Sigmoid colon (tissue), 4 donors: ENCODE measurements around the gene KIAA0040.

ENCODE experiments used
- POLR2A ChIP-seq, 2 donors: fragments of 450-650 bp; IDR thresholded peaks; one replicate each; pipeline ENCODE4 v1.6.1; 2016; ENCODE audit warnings: antibody characterized with exemption in 2 of 2, mild to moderate bottlenecking in 2 of 2, moderate library complexity in 2 of 2
- POLR2AphosphoS5 ChIP-seq, 4 donors: sonication (generic); formaldehyde crosslinking; IDR thresholded peaks; one replicate each; pipeline ENCODE4 v1.6.1; 2017; ENCODE audit warnings: antibody characterized with exemption in 4 of 4
- TF ChIP-seq, protein P1 (sequence below), 4 experiments: fragments of 450-650 bp in 3 of 4; fragments of 200-600 bp in 1 of 4; IDR thresholded peaks; one replicate each; pipeline ENCODE4 v1.5.1; 2016 to 2019; ENCODE audit warnings: antibody characterized with exemption in 4 of 4, mild to moderate bottlenecking in 3 of 4, moderate library complexity in 2 of 4

DNA sequence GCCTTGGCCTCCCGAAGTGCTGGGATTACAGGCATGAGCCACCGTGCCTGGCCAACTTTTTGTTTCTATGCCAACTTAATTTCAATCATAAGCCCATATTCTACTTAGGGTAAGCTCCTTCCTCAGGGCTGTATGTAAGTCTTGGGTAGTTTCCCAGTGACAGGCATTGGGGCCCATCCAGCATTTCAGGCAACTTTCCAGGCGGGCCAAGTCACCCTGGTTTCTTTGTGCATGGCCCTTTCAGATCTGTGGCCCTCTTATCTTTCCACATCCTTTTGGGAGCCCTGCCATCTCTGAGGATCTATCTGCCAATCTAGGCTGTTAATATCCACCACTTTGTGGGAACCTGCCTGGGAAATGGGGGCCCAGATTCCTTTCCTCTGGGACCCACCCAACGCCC lies 66.2 kb downstream of the KIAA0040 start:
- TF ChIP-seq, protein P1, sequence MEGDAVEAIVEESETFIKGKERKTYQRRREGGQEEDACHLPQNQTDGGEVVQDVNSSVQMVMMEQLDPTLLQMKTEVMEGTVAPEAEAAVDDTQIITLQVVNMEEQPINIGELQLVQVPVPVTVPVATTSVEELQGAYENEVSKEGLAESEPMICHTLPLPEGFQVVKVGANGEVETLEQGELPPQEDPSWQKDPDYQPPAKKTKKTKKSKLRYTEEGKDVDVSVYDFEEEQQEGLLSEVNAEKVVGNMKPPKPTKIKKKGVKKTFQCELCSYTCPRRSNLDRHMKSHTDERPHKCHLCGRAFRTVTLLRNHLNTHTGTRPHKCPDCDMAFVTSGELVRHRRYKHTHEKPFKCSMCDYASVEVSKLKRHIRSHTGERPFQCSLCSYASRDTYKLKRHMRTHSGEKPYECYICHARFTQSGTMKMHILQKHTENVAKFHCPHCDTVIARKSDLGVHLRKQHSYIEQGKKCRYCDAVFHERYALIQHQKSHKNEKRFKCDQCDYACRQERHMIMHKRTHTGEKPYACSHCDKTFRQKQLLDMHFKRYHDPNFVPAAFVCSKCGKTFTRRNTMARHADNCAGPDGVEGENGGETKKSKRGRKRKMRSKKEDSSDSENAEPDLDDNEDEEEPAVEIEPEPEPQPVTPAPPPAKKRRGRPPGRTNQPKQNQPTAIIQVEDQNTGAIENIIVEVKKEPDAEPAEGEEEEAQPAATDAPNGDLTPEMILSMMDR (IDR thresholded peaks at IDR 0.05): no peak
- TF ChIP-seq POLR2A (IDR thresholded peaks at IDR 0.05): no peak
- TF ChIP-seq POLR2AphosphoS5 (IDR thresholded peaks at IDR 0.05): no peak
